ENCODE measurements around the gene ZNF736.
A peak's percentile ranks its signal among the peaks of the same experiment; 100 is the strongest.
"Not testable (repeated sequence)": the region's sequence is repeated elsewhere in the genome, so short reads cannot be mapped to it uniquely, and the experiment has no call there.

Gene ZNF736

DNA sequence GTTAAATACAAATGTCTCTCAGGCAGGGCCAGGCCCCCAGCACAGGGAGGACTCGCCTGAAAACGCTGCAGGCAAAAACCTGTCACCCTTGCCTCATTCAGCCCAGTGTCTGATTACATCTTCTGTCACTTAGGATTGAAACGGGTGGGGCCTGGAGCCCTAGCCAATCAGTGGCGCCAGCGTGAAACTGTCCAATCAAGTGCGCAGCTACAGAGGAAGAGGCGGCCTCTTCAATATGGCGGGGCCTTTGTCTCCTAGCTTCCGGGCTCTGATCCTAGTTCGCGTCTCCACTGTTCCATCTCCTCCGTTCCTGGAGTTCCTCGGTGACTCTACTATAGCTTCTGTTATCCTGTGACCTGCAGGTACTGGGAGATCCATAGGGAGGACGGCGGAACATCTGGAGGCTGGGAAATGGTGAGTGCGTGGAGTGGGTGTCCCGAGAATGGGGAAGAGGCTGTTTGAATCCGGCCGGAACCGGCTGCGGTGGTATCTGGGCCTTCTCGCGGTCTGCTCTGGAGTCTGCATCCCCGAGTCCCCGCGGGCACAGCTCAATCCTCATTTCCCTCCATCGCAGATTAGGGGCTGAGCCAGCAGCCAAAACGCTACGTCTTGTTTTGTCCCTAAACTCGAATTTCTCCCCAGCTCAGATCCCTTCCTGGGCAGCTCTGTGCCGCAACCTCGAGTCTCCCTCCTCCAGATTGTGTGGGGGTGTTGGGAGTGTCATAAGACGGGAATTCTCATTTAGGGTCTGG, at the start of gene ZNF736:
Gene ZNF736 (plus strand): TSS at position 222 of the 752 bp plus-strand sequence. CDS start 190 bp downstream, at position 412.
- peak; percentile 97 for DNase-seq (ENCODE audit: low spot score)

GRCh38 chr7:64266341-64266919, 47.3 kb upstream of the ZNF736 start:
- DNase-seq (ENCODE audit: low spot score), result no peak

DNA sequence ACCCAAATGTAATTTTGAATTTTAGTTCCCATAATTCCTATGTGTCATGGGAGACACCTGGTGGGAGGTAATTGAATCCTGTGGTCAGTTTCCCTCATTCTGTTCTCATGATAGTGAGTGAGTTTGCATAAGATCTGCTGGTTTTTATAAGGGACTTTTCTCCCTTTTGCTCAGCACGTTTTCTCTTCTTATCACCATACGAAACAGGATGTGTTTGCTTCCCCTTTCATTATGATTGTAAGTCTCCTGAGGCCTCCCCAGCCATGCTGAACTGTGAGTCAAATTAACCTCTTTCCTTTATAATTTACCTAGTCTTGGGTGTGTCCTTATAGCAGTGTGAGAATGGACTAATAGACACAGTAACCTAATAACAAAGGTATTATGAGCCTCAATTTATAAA, 36.1 kb upstream of the ZNF736 start:
- no peak for DNase-seq (ENCODE audit: low spot score)

- DNase-seq (ENCODE audit: low spot score), result no peak
Measured at GRCh38 chr7:64294701-64295420, 18.9 kb upstream of the ZNF736 start.

- not testable (repeated sequence) for DNase-seq (ENCODE audit: low spot score)
Measured at GRCh38 chr7:64297418-64297817, 16.3 kb upstream of the ZNF736 start.

DNA sequence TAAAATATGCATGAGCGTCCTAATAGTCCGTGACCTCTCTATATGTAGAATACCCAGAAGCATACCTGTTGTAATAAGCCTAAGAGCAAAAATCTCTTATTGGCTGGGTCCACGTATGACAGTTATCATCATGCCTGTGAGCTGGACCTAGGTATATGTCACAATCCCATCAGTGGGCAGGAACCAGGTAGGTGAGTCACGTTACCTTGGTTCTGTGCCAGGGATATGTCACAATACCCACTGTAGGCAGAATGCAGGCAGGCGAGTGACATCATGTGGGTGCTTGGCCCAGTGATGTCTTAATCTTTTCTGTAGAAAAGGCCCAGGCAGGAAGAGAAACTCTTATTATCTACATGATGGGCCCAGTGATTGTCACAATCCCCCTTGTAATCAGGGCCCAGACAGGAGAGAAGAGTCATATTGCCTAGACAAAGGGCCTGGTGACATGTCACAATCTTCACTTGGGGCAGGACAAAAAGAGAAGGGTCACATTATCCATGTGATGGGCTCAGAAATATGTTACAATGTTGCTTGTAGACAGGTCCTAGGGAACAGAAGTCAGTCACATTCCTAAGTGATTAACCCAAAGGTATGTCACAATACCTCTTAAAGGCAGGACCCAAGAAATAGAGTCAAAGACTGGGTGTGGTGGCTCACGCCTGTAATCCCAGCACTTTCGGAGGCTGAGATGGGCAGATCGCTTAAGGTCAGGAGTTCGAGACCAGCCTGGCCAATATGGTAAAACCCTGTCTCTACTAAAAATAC, 12.9 kb upstream of the ZNF736 start:
- no peak for DNase-seq (ENCODE audit: low spot score)

DNA sequence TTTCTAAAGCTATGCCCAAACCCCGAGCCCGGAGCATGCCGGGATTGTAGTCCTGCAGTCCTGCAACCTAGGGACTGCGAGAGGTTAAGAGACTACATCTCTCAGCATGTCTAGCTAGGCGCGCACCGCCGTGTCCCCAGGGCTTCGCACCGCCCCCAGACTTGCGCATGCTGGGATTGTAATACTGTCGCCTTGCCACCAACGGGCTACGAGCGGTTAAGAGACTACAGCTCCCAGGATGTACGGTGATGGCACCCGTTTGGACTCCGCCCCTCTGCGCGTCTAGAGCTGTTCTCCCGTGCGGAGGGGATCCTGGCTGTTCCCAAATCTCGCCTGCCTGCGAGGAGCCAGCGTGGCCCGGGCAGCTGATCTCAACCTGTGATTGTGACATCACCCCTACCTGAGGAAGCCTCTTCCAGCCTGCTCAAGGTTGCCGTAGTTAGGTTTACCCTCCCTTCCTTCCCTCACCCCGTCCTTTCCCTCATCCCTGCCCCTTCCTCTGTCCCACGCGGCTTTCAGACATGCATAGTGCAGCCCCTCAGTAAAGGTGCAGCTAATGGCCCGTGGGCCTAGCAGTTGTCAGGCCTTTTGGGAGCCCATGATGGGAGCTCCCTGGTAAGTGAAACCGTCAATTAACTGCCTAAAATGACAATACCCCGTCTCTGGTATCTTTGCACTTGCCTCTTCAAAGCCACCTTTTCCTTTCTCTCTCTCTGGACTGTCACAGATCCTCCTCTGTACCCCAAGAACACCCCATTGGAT, 6.3 kb upstream of the ZNF736 start:
- peak; percentile 99 for DNase-seq (ENCODE audit: low spot score)

- DNase-seq (ENCODE audit: low spot score), result no peak
Measured at GRCh38 chr7:64308016-64308270, 5.8 kb upstream of the ZNF736 start.

- no peak for DNase-seq (ENCODE audit: low spot score)
Measured at GRCh38 chr7:64310426-64310825, 3.3 kb upstream of the ZNF736 start.

GRCh38 chr7:64312826-64313225, 935 bp upstream of the ZNF736 start:
- no peak for DNase-seq (ENCODE audit: low spot score)

GRCh38 chr7:64314566-64314965, 805 bp downstream of the ZNF736 start:
- no peak for DNase-seq (ENCODE audit: low spot score)

GRCh38 chr7:64316031-64316742, 2.4 kb downstream of the ZNF736 start:
- not testable (repeated sequence) for DNase-seq (ENCODE audit: low spot score)

DNA sequence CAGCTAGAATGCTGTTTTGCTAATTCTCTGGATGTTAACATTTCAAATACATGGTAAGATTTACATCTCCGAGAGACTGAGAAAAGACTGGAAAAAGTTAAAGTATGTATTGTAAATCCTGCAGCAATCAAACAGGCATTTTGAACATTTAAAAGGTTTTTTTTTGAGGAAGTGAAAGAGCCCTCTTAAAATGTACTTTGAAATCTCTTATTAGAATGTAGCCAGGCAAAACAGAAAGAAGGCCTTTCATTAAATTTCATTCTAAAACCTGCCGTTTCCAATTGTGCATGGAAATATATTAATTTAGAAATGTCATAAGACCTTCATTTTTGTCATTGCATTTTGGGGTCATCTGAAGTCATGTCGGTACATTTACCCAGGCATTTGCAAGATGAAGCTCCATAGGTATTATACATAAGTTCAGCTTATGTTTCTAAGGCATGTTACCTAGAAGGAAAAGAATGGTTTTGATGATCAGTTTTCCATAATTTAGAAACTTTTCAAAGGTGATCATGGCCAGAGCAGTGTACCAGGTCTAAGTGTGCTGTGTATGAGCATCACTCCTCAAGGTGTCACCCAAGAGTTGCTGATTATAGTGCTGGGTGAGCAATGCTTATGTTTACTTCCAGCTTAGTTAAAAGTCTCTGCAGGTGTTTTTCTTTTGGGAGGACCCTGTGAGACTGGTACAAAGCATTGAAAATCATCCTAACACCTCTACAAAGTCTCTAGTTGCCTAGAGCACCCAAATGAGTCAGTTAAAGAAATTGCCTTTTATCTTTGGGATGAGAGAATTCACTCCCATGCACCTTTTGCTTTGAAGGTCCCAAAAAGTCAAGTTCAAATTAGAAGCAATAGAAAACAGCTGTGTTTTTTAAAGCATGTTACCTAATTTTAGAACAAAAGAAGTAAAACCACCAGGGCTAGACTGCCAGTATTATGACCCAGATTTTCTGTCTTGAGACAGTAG, 7.1 kb downstream of the ZNF736 start:
- DNase-seq (ENCODE audit: low spot score), result no peak

- DNase-seq (ENCODE audit: low spot score), result not testable (repeated sequence)
Measured at GRCh38 chr7:64324166-64324565, 10.4 kb downstream of the ZNF736 start.

DNA sequence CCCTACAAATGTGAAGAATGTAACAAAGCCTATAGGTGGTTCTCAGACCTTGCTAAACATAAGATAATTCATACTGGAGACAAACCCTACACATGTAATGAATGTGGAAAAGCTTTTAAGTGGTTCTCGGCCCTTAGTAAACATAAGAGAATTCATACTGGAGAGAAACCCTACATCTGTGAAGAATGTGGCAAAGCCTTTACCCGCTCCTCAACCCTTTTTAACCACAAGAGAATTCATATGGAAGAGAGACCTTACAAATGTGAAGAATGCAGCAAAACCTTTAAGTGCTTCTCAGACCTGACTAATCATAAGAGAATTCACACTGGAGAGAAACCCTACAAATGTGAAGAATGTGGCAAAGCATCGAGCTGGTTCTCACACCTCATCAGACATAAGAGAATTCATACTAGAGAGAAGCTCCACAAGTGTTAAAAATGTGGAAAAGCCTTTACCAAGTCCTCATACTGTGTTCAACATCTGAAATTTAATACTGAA, 35.0 kb downstream of the ZNF736 start:
- DNase-seq (ENCODE audit: low spot score), result not testable (repeated sequence)

DNA sequence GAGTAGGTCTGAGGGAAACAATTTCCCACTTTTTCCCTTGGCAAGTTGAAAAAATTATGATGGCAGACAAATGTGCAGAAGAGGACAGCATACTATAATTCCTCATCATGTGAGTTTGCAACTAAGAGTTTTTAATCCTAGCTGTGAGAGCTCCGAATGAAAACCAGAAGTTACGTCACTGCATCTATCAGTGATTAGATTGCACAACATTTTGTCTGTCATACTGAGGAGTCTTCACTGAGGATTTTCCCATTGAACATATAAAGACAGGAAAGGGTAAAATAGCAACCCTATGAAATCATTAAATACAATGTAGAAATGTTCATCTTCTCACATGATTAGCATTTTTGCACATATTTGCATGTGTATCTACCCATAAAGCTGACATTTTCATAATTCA, 45.8 kb downstream of the ZNF736 start:
- no peak for DNase-seq (ENCODE audit: low spot score)

DNA sequence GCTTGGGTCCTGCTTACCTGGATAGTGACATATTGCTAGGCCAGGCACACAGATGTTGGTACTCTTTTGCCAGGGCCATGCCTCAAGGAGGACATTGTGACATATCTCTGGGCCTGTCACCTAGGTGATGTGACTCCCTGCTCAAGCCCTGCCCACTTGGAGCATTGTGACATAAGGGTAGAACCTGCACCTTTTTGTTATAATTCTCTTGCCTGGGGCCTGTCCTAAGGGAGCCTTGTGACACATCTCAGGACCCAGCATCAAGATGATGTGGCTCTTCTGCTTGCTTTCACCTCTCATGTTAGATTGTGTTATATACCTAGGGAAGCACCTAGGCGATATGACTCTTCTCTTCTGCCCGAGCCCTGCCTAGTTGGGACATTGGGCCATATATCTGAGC, 57.4 kb downstream of the ZNF736 start:
- DNase-seq (ENCODE audit: low spot score), result no peak

- no peak for DNase-seq (ENCODE audit: low spot score)
Measured at GRCh38 chr7:64373017-64373416, 59.3 kb downstream of the ZNF736 start.

GRCh38 chr7:64400401-64400800, 86.6 kb downstream of the ZNF736 start:
- DNase-seq (ENCODE audit: low spot score), result no peak

Measured in Ammon's horn (tissue), 1 donor.